GM19452 (cell line): ENCODE data around the gene SLC25A1.
"Not testable (repeated sequence)": the region's sequence is repeated elsewhere in the genome, so short reads cannot be mapped to it uniquely, and the experiment has no call there.

Source experiments
- ATAC-seq: cut with Tn5 transposase; IDR thresholded peaks from one replicate; pipeline ENCODE4 v1.9.1; 2021; ENCODE audit not compliant: unreplicated experiment

Gene SLC25A1

GRCh38 chr22:19169002-19169946, 9.3 kb downstream of the SLC25A1 start:
- no peak for ATAC-seq

GRCh38 chr22:19168088-19168890, 10.2 kb downstream of the SLC25A1 start:
- no peak for ATAC-seq

GRCh38 chr22:19167106-19167869, 11.2 kb downstream of the SLC25A1 start:
- no peak for ATAC-seq

- ATAC-seq, result no peak
Observed at GRCh38 chr22:19166421-19166820, 12.1 kb downstream of the SLC25A1 start.

- ATAC-seq, result no peak
Observed at GRCh38 chr22:19164425-19164824, 14.1 kb downstream of the SLC25A1 start.

GRCh38 chr22:19158649-19159048, 19.9 kb downstream of the SLC25A1 start:
- not testable (repeated sequence) for ATAC-seq

GRCh38 chr22:19156109-19156508, 22.4 kb downstream of the SLC25A1 start:
- not testable (repeated sequence) for ATAC-seq

- no peak for ATAC-seq
Observed at GRCh38 chr22:19152942-19153883, 25.3 kb downstream of the SLC25A1 start.

- ATAC-seq, result no peak
Observed at GRCh38 chr22:19151329-19152191, 27.0 kb downstream of the SLC25A1 start.

- no peak for ATAC-seq
Observed at GRCh38 chr22:19150482-19151328, 27.8 kb downstream of the SLC25A1 start.

GRCh38 chr22:19149991-19150390, 28.5 kb downstream of the SLC25A1 start, which contains the start of gene GSC2:
TSS of gene GSC2 (minus strand) at chr22:19150292. CDS start at chr22:19150283, 9 bp downstream.
- ATAC-seq, result no peak

GRCh38 chr22:19149047-19149883, 29.3 kb downstream of the SLC25A1 start:
- no peak for ATAC-seq

- no peak for ATAC-seq
Observed at GRCh38 chr22:19148417-19149046, 30.0 kb downstream of the SLC25A1 start.

GRCh38 chr22:19147195-19147780, 31.2 kb downstream of the SLC25A1 start:
- ATAC-seq, result no peak

- ATAC-seq, result no peak
Observed at GRCh38 chr22:19146215-19146968, 32.1 kb downstream of the SLC25A1 start.
